CD4-positive, alpha-beta T cell (primary cell): Measurements from ENCODE around the gene HSPG2. TPM values are rescaled to one million over a fixed set of nuclear protein-coding genes. Genes with fewer than 3 reads are reported as not detected.

Source experiments
- ATAC-seq: fragments of 200-7000 bp; cut with Tn5 transposase; one replicate; pipeline ENCODE4 v1.10.0; 2022; ENCODE audit warnings: mild to moderate bottlenecking; ENCODE audit not compliant: poor library complexity
- CTCF ChIA-PET: fragments of 350-600 bp; sonication (Branson Sonifier 250); formaldehyde crosslinking; loops from one replicate; lab custom pipeline; 2021; ENCODE audit warnings: antibody characterized with exemption, inconsistent platforms; lab: Charles Lee
- POLR2A ChIA-PET: fragments of 350-600 bp; sonication (Branson Sonifier 250); formaldehyde crosslinking; loops from one replicate; lab custom pipeline; 2021; ENCODE audit warnings: antibody characterized with exemption, inconsistent platforms; lab: Charles Lee
- DNase-seq, 14 experiments: peaks; one replicate each; pipeline ENCODE4 v3.0.0-alpha.2; 2013 to 2020; ENCODE audit warnings: mixed read lengths in 2 of 14
- H3K27ac ChIP-seq, 2 donors: one replicate each; pipeline versions ENCODE4 v1.5.1 to v1.7.0; 2013; ENCODE audit warnings: low read length in 2 of 2, low read depth in 1 of 2, mild to moderate bottlenecking in 1 of 2
- H3K27me3 ChIP-seq, 2 experiments: 1 replicate in 1 of 2; 2 replicates in 1 of 2; pipeline versions ENCODE4 v1.6.1 to v1.7.0; 2013; ENCODE audit warnings: low read length in 2 of 2, control low read depth in 1 of 2, mild to moderate bottlenecking in 1 of 2, moderate library complexity in 1 of 2; ENCODE audit not compliant: insufficient read depth in 2 of 2, control insufficient read depth in 1 of 2
- H3K36me3 ChIP-seq: one replicate; pipeline ENCODE4 v1.6.1; 2013; ENCODE audit warnings: low read length, control low read depth; ENCODE audit not compliant: insufficient read depth
- H3K4me1 ChIP-seq: one replicate; pipeline ENCODE4 v1.6.1; 2013; ENCODE audit warnings: low read length, control low read depth; ENCODE audit not compliant: insufficient read depth
- H3K4me3 ChIP-seq: one replicate; pipeline ENCODE4 v1.5.1; 2013; ENCODE audit warnings: mild to moderate bottlenecking, low read length, moderate library complexity
- H3K9me3 ChIP-seq, 2 experiments: 1 replicate in 1 of 2; 2 replicates in 1 of 2; pipeline versions ENCODE4 v1.6.1 to v1.7.0; 2013; ENCODE audit warnings: low read length in 2 of 2, mild to moderate bottlenecking in 2 of 2, control low read depth in 1 of 2, moderate library complexity in 1 of 2; ENCODE audit not compliant: control insufficient read depth in 1 of 2, insufficient read depth in 1 of 2
- H3K27ac Mint-ChIP-seq: one replicate; pipeline ENCODE4 v1.8.0; 2020; ENCODE audit warnings: mixed read lengths
- H3K27me3 Mint-ChIP-seq: one replicate; pipeline ENCODE4 v1.8.0; 2021; ENCODE audit warnings: mixed read lengths
- H3K36me3 Mint-ChIP-seq: one replicate; pipeline ENCODE4 v1.8.0; 2021; ENCODE audit warnings: low read depth, mixed read lengths
- H3K4me1 Mint-ChIP-seq: one replicate; pipeline ENCODE4 v1.8.0; 2021; ENCODE audit warnings: low read depth, mixed read lengths
- H3K4me3 Mint-ChIP-seq: one replicate; pipeline ENCODE4 v1.8.0; 2020; ENCODE audit warnings: mild to moderate bottlenecking, mixed read lengths
- H3K9me3 Mint-ChIP-seq: one replicate; pipeline ENCODE4 v1.8.0; 2020; ENCODE audit warnings: mixed read lengths
- CTCF ChIP-seq: fragments of 200-600 bp; IDR thresholded peaks from one replicate; pipeline ENCODE4 v1.8.0; 2022; ENCODE audit warnings: antibody characterized with exemption, mild to moderate bottlenecking
- intact Hi-C, 2 experiments: fragments of 100-400 bp; cut with DNase I in 1 of 2; cut with micrococcal nuclease in 1 of 2; formaldehyde crosslinking; loops; one replicate each; pipeline versions ENCODE4 v1.15.1 to v1.9.0; 2023 to 2025; cut with DNase I, micrococcal nuclease
- total RNA-seq, 174 experiments: library from RNA in 2 of 174; stranded (reverse) in 2 of 174; gene quantifications; one replicate each; pipeline ENCODE4 v1.2.3 and lab custom pipeline; 2021 to 2026

Gene HSPG2
- total RNA-seq, 2 experiments from 2014 or later = 10.8 to 11.0 TPM

GRCh38 chr1:21816602-21817302, 120.4 kb downstream of the HSPG2 start:
- Mint-ChIP-seq H3K27ac (no peak overlapping the region), H3K27me3 (peaks cover 27% of the 10 kb centered on the region), H3K4me1 (peaks cover 11% of the 10 kb centered on the region), H3K36me3 (no peaks in the 10 kb centered on the region), H3K4me3 (no peak overlapping the region), H3K9me3 (no peaks in the 10 kb centered on the region)
- Histone ChIP-seq H3K27me3 (peaks cover 8 to 10% of the 10 kb centered on the region in 2 experiments), H3K4me1 (peaks cover 7% of the 10 kb centered on the region), H3K4me3 (no peak overlapping the region), H3K9me3 (peaks cover 0 to 7% of the 10 kb centered on the region in 2 experiments), H3K27ac (no peak overlapping the region), H3K36me3 (no peaks in the 10 kb centered on the region)
- DNase-seq = no peak
- CTCF ChIA-PET = interaction anchor here (0.6 kb wide), 1 partner anchor 77 kb away, joined by 6 read pairs; no protein-coding TSS in a partner anchor
- intact Hi-C loops = no loop called here
- POLR2A ChIA-PET = no interaction called here
- TF ChIP-seq CTCF = no peak
- ATAC-seq = no peak

- peaks cover 11% of the 10 kb centered on the region for H3K4me1 Mint-ChIP-seq
- Histone ChIP-seq H3K9me3 (peaks cover 0 to 7% of the 10 kb centered on the region in 2 experiments), H3K27me3 (peaks cover 10 to 11% of the 10 kb centered on the region in 2 experiments), H3K4me3 (no peak overlapping the region), H3K27ac (no peak overlapping the region), H3K4me1 (peaks cover 7% of the 10 kb centered on the region), H3K36me3 (no peaks in the 10 kb centered on the region)
- ATAC-seq = no peak
- no peak overlapping the region for H3K4me3 Mint-ChIP-seq
- ChIA-PET POLR2A (no interaction called here), CTCF (no interaction called here)
- H3K27me3 Mint-ChIP-seq = peaks cover 32% of the 10 kb centered on the region
- no peaks in the 10 kb centered on the region for H3K9me3 Mint-ChIP-seq
- no peaks in the 10 kb centered on the region for H3K36me3 Mint-ChIP-seq
- intact Hi-C loops = no loop called here
- TF ChIP-seq CTCF = no peak
- no peak overlapping the region for H3K27ac Mint-ChIP-seq
- peak in 2 of 14 experiments; percentile 14 to 27 for DNase-seq
Observed at GRCh38 chr1:21815724-21816321, 121.3 kb downstream of the HSPG2 start.

GRCh38 chr1:21814981-21815582, 122.0 kb downstream of the HSPG2 start:
- Histone ChIP-seq H3K27me3 (peaks cover 10 to 11% of the 10 kb centered on the region in 2 experiments), H3K4me1 (peaks cover 7% of the 10 kb centered on the region), H3K4me3 (no peak overlapping the region), H3K27ac (no peak overlapping the region), H3K9me3 (peaks cover 0 to 7% of the 10 kb centered on the region in 2 experiments), H3K36me3 (no peaks in the 10 kb centered on the region)
- no peaks in the 10 kb centered on the region for H3K9me3 Mint-ChIP-seq
- H3K4me1 Mint-ChIP-seq = peaks cover 11% of the 10 kb centered on the region
- H3K4me3 Mint-ChIP-seq = peak overlapping the region; percentile 21
- ATAC-seq (no peak), DNase-seq (no peak)
- ChIA-PET CTCF (no interaction called here), POLR2A (interaction anchor here (1.4 kb wide), 1 partner anchor 33 kb away, joined by 3 read pairs; the partner anchor contains the start of gene USP48)
- no peak overlapping the region for H3K27ac Mint-ChIP-seq
- intact Hi-C loops = no loop called here
- H3K27me3 Mint-ChIP-seq = peaks cover 36% of the 10 kb centered on the region
- H3K36me3 Mint-ChIP-seq = no peaks in the 10 kb centered on the region
- TF ChIP-seq CTCF = no peak
